Activated B cell treated with CpG ODN at 0.5 μM for 24 hours (primary cell): ENCODE results near the gene BAZ1A. TPM values are rescaled to one million over a fixed set of nuclear protein-coding genes. Genes with fewer than 3 reads are reported as not detected.

Experiments used
- ATAC-seq: fragments of 200-7000 bp; cut with Tn5 transposase; one replicate; pipeline ENCODE4 v1.10.0; 2021; ENCODE audit warnings: low read depth, mild to moderate bottlenecking, moderate library complexity
- CTCF ChIA-PET: fragments of 350-600 bp; sonication (Branson Sonifier 250); formaldehyde crosslinking; loops from one replicate; lab custom pipeline; 2021; ENCODE audit warnings: antibody characterized with exemption; lab: Charles Lee
- POLR2A ChIA-PET: fragments of 350-600 bp; sonication (Branson Sonifier 250); formaldehyde crosslinking; loops from one replicate; lab custom pipeline; 2021; ENCODE audit warnings: antibody characterized with exemption; lab: Charles Lee
- DNase-seq: peaks from one replicate; pipeline ENCODE4 v3.0.0; 2022
- H3K27ac Mint-ChIP-seq: one replicate; pipeline ENCODE4 v1.8.0; 2020; ENCODE audit warnings: mixed read lengths
- H3K27me3 Mint-ChIP-seq: one replicate; pipeline ENCODE4 v1.8.0; 2021; ENCODE audit warnings: mixed read lengths
- H3K36me3 Mint-ChIP-seq: one replicate; pipeline ENCODE4 v1.8.0; 2021; ENCODE audit warnings: low read depth, mixed read lengths
- H3K4me1 Mint-ChIP-seq: one replicate; pipeline ENCODE4 v1.8.0; 2021; ENCODE audit warnings: mixed read lengths
- H3K4me3 Mint-ChIP-seq: one replicate; pipeline ENCODE4 v1.8.0; 2020; ENCODE audit warnings: mild to moderate bottlenecking, mixed read lengths
- H3K9me3 Mint-ChIP-seq: one replicate; pipeline ENCODE4 v1.8.0; 2020; ENCODE audit warnings: mixed read lengths
- intact Hi-C: fragments of 100-400 bp; cut with micrococcal nuclease; formaldehyde crosslinking; loops from one replicate; pipeline ENCODE4 v1.15.1; 2024
- total RNA-seq: library from RNA; stranded (reverse); gene quantifications from 2 replicates; pipeline ENCODE4 v1.2.3, GENCODE V29; 2022
- TF ChIP-seq, protein P1 (sequence below): fragments of 200-600 bp; IDR thresholded peaks from one replicate; pipeline ENCODE4 v1.8.0; 2022; ENCODE audit warnings: antibody characterized with exemption, mild to moderate bottlenecking

BAZ1A gene
- total RNA-seq, 1 donor from 2014 or later = 55.9 TPM

DNA sequence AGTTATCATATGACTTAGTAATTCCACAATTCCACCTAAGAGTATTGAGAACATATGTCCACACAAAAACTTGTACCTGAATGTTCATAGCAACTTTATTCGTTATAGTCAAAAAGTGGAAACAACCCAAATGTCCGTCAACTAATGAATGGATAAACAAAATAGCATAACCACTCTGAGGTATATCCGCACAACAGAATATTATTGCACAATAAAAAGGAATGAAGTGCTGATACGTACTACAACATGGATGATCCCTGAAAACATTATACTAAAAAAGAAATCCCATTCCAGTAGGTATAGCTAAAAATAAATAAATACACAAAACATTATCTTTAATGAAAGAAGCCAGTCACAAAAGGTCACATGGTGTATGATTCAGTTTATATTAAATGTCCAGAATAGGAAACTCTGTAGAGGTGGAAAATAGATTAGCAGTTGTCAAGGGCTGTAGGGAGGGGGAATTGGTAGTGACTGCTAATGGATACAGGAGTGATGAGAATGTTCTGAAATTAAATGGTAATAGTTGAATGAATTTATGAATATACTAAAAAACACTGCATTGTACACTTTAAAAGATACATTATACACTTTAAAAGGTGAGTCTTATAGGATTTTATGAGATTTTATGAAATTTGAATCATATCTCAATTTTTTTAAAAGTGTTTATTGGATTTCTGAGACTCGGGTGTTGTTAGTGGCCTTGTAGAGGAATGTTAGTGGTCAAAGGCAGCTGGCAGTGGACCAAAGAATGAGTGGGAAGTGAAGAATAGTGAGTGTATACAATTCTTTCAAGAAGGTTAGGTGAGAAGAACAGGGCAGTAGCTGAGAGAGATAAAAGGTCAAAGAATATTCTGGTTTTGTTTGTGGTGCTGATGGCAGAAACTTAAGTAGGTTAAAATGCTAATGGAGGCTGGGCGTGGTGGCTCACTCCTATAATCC is 36.3 kb upstream of the BAZ1A start:
- TF ChIP-seq, protein P1, sequence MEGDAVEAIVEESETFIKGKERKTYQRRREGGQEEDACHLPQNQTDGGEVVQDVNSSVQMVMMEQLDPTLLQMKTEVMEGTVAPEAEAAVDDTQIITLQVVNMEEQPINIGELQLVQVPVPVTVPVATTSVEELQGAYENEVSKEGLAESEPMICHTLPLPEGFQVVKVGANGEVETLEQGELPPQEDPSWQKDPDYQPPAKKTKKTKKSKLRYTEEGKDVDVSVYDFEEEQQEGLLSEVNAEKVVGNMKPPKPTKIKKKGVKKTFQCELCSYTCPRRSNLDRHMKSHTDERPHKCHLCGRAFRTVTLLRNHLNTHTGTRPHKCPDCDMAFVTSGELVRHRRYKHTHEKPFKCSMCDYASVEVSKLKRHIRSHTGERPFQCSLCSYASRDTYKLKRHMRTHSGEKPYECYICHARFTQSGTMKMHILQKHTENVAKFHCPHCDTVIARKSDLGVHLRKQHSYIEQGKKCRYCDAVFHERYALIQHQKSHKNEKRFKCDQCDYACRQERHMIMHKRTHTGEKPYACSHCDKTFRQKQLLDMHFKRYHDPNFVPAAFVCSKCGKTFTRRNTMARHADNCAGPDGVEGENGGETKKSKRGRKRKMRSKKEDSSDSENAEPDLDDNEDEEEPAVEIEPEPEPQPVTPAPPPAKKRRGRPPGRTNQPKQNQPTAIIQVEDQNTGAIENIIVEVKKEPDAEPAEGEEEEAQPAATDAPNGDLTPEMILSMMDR = no peak
- POLR2A ChIA-PET = interaction anchor here (0.6 kb wide), 1 partner anchor 111 kb away, joined by 3 read pairs; no protein-coding TSS in a partner anchor
- DNase-seq = no peak
- Mint-ChIP-seq H3K4me3 (no peak overlapping the region), H3K4me1 (peaks cover 12% of the 10 kb centered on the region), H3K36me3 (no peaks in the 10 kb centered on the region), H3K27me3 (no peaks in the 10 kb centered on the region), H3K27ac (no peak overlapping the region), H3K9me3 (no peaks in the 10 kb centered on the region)
- CTCF ChIA-PET = no interaction called here
- intact Hi-C loops = loop anchor here (2.0 kb wide), 1 partner anchor 37 kb away; the partner anchor contains the start of gene BAZ1A
- no peak for ATAC-seq

DNA sequence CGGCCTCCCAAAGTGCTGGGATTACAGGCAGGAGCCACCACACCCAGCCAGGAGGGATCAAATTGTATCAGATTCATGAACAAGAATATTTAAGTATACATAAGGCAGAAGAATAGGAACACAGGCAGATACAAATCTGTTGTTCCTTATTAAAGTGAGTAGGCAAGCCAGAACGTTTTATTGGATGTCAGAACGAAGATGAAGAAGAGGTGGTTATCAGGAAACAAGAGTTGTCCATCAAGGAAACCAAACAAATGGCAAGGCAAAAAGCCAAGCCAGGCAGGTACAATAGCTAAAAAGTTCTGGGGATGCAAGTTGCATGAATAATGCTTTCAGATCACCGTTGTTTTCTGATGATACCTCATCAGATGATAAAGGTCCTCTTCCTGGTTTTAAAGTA is 31.1 kb upstream of the BAZ1A start:
- intact Hi-C loops = no loop called here
- DNase-seq = no peak
- H3K27ac Mint-ChIP-seq = no peak overlapping the region
- TF ChIP-seq, protein P1 = no peak
- H3K4me1 Mint-ChIP-seq = no peaks in the 10 kb centered on the region
- POLR2A ChIA-PET = no interaction called here
- ATAC-seq = no peak
- H3K9me3 Mint-ChIP-seq = no peaks in the 10 kb centered on the region
- H3K4me3 Mint-ChIP-seq = no peak overlapping the region
- H3K27me3 Mint-ChIP-seq = no peaks in the 10 kb centered on the region
- CTCF ChIA-PET = no interaction called here
- H3K36me3 Mint-ChIP-seq = no peaks in the 10 kb centered on the region

GRCh38 chr14:34895277-34895676 is 20.1 kb upstream of the BAZ1A start:
- H3K4me3 Mint-ChIP-seq = no peak overlapping the region

DNA sequence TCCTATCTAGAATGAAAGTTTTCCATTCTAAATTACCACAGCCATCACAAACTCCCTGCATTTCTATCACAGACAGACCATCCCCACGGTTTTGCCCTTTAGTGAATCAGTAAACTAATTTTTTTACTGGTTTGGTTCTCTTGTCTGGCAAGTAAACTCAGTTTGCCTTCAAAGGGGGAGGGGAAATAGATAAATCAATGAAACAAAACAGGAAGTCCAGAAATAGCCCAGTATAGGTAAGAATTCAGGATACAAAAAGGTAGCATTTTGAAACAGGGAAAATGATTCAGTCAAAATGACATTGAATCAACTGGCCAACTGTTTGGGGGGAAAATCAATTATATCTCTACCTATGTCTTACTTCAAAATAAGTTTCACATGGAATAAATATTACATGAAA is 15.8 kb upstream of the BAZ1A start:
- intact Hi-C loops = no loop called here
- H3K27me3 Mint-ChIP-seq = no peaks in the 10 kb centered on the region
- no peak overlapping the region for H3K27ac Mint-ChIP-seq
- no peaks in the 10 kb centered on the region for H3K9me3 Mint-ChIP-seq
- ChIA-PET CTCF (no interaction called here), POLR2A (no interaction called here)
- no peaks in the 10 kb centered on the region for H3K36me3 Mint-ChIP-seq
- no peak for DNase-seq
- TF ChIP-seq, protein P1 = no peak
- no peak overlapping the region for H3K4me3 Mint-ChIP-seq
- peaks cover 5% of the 10 kb centered on the region for H3K4me1 Mint-ChIP-seq
- ATAC-seq = no peak

More at GRCh38 chr14:34895277-34895676, 20.1 kb upstream of the BAZ1A start:
- DNase-seq (no peak), ATAC-seq (no peak)
- intact Hi-C loops = no loop called here
- no peak overlapping the region for H3K27ac Mint-ChIP-seq
- no peaks in the 10 kb centered on the region for H3K36me3 Mint-ChIP-seq
- H3K27me3 Mint-ChIP-seq = no peaks in the 10 kb centered on the region
- ChIA-PET CTCF (no interaction called here), POLR2A (interaction anchor here (0.7 kb wide), 1 partner anchor 25 kb away, joined by 4 read pairs; no protein-coding TSS in a partner anchor)
- TF ChIP-seq, protein P1 = no peak
- no peaks in the 10 kb centered on the region for H3K9me3 Mint-ChIP-seq
- peaks cover 5% of the 10 kb centered on the region for H3K4me1 Mint-ChIP-seq

DNA sequence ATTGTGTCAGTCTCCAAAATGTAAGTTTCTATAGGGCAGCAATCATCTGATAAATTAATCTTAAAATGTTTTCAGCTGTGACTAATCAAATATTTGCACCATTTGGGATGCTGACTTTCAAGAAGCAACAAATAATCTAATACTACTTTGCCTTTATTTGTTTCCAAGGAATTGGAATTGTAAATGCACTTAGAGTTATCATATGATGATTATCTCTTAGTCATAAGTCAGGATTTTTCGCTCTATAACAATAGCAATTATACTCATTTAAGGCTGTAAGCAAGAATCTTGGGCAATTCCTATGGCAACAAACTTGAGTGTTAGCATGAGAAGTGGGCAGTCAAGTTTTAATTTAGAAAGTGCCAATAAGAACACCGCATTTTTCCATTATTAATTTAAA is 13.0 kb upstream of the BAZ1A start:
- no peak for DNase-seq
- Mint-ChIP-seq H3K27me3 (no peaks in the 10 kb centered on the region), H3K4me1 (peaks cover 5% of the 10 kb centered on the region), H3K27ac (no peak overlapping the region), H3K9me3 (no peaks in the 10 kb centered on the region), H3K36me3 (no peaks in the 10 kb centered on the region), H3K4me3 (no peak overlapping the region)
- ChIA-PET CTCF (no interaction called here), POLR2A (no interaction called here)
- no peak for ATAC-seq
- intact Hi-C loops = no loop called here
- TF ChIP-seq, protein P1 = no peak
